Panc1 (cell line): ENCODE measurements around the gene GPX1. TPM values are rescaled to one million over a fixed set of nuclear protein-coding genes. Genes with fewer than 3 reads are reported as not detected.

Source experiments
- ATAC-seq: fragments of 200-7000 bp; cut with Tn5 transposase; 2 replicates; pipeline ENCODE4 v1.9.1; 2020; ENCODE audit warnings: mild to moderate bottlenecking, moderate library complexity
- BruUV-seq: library from RNA; stranded (reverse); fragments of 400-500 nt; replicated peaks from 2 replicates; lab custom pipeline; 2021; lab: Mats Ljungman, UMichigan
- CTCF ChIA-PET: fragments of 300-600 bp; sonication (Branson Sonifier 250); formaldehyde crosslinking; loops from one replicate; lab custom pipeline; 2022; ENCODE audit warnings: antibody characterized with exemption; lab: Charles Lee
- POLR2A ChIA-PET: fragments of 300-600 bp; sonication (Branson Sonifier 250); formaldehyde crosslinking; loops from one replicate; lab custom pipeline; 2022; ENCODE audit warnings: antibody characterized with exemption; lab: Charles Lee
- DNase-seq: peaks from one replicate; pipeline ENCODE4 v3.0.0-alpha.2; 2010; ENCODE audit warnings: low read depth, low spot score
- H3K27ac ChIP-seq: 2 replicates; pipeline ENCODE4 v1.5.1; 2011; ENCODE audit warnings: mild to moderate bottlenecking, low read length, inconsistent platforms
- H3K27me3 ChIP-seq: fragments of 200-500 bp; sonication (Bioruptor generic); 2 replicates; pipeline ENCODE4 v1.6.0; 2014; ENCODE audit warnings: low read length, inconsistent platforms; ENCODE audit not compliant: control insufficient read depth, insufficient read depth
- H3K36me3 ChIP-seq: fragments of 200-500 bp; sonication (Bioruptor generic); 2 replicates; pipeline ENCODE4 v1.5.1; 2014; ENCODE audit warnings: inconsistent platforms, mild to moderate bottlenecking, low read length, moderate library complexity; ENCODE audit not compliant: control insufficient read depth, insufficient read depth
- H3K4me1 ChIP-seq: 2 replicates; pipeline ENCODE4 v1.5.1; 2011; ENCODE audit warnings: inconsistent platforms, mild to moderate bottlenecking, low read length, moderate library complexity; ENCODE audit not compliant: control insufficient read depth, insufficient read depth
- H3K4me3 ChIP-seq, 2 experiments: 2 replicates each; pipeline ENCODE4 v1.5.1; 2011 to 2012; ENCODE audit warnings: low read depth in 2 of 2, low read length in 2 of 2, mild to moderate bottlenecking in 2 of 2, inconsistent platforms in 1 of 2, moderate library complexity in 1 of 2
- H3K9me3 ChIP-seq: fragments of 200-500 bp; sonication (Bioruptor generic); 2 replicates; pipeline ENCODE4 v1.5.1; 2014; ENCODE audit warnings: low read depth, mild to moderate bottlenecking, inconsistent platforms, low read length, moderate library complexity; ENCODE audit not compliant: control insufficient read depth, insufficient read depth
- CTCF ChIP-seq: fragments of 450-650 bp; IDR thresholded peaks from 2 replicates; pipeline ENCODE4 v1.5.1; 2017; ENCODE audit warnings: mild to moderate bottlenecking
- POLR2AphosphoS5 ChIP-seq: IDR thresholded peaks from 2 replicates; pipeline ENCODE4 v1.6.1; 2012; ENCODE audit warnings: mild to moderate bottlenecking, low read depth, low read length, moderate library complexity
- SIN3A ChIP-seq: IDR thresholded peaks from 2 replicates; pipeline ENCODE4 v1.6.1; 2012; ENCODE audit warnings: low read depth, mild to moderate bottlenecking, low read length, moderate library complexity, borderline replicate concordance; ENCODE audit not compliant: insufficient read depth
- TCF7L2 ChIP-seq: IDR thresholded peaks from 2 replicates; pipeline ENCODE4 v1.6.1; 2011; ENCODE audit warnings: mild to moderate bottlenecking, low read depth, low read length, inconsistent platforms
- in situ Hi-C: cut with HindIII; loops from 2 replicates; pipeline ENCODE4 v1.10.0; 2016; ENCODE audit warnings: low sequenced_read_pairs, low pct_unique_long_range_greater_than_20kb
- intact Hi-C: fragments of 100-400 bp; cut with micrococcal nuclease; formaldehyde crosslinking; loops from one replicate; pipeline ENCODE4 v1.10.0; 2022; ENCODE audit not compliant: unreplicated experiment
- total RNA-seq: library from RNA; stranded (reverse); gene quantifications from one replicate; pipeline ENCODE4 v1.2.1, GENCODE V29; 2021; ENCODE audit not compliant: unreplicated experiment
- TF ChIP-seq, protein P1 (sequence below), 2 experiments: IDR thresholded peaks; 2 replicates each; pipeline ENCODE4 v1.6.1; 2011 to 2012; ENCODE audit warnings: low read depth in 2 of 2, control low read depth in 1 of 2, low read length in 1 of 2, mild to moderate bottlenecking in 1 of 2, moderate library complexity in 1 of 2; ENCODE audit not compliant: insufficient read depth in 1 of 2

Gene GPX1
- total RNA-seq, 1 experiment from 2014 or later = 102 TPM

GRCh38 chr3:49341996-49342395 is 16.2 kb downstream of the GPX1 start:
- TF ChIP-seq CTCF (no peak), TCF7L2 (no peak), SIN3A (no peak)
- TF ChIP-seq, protein P1, sequence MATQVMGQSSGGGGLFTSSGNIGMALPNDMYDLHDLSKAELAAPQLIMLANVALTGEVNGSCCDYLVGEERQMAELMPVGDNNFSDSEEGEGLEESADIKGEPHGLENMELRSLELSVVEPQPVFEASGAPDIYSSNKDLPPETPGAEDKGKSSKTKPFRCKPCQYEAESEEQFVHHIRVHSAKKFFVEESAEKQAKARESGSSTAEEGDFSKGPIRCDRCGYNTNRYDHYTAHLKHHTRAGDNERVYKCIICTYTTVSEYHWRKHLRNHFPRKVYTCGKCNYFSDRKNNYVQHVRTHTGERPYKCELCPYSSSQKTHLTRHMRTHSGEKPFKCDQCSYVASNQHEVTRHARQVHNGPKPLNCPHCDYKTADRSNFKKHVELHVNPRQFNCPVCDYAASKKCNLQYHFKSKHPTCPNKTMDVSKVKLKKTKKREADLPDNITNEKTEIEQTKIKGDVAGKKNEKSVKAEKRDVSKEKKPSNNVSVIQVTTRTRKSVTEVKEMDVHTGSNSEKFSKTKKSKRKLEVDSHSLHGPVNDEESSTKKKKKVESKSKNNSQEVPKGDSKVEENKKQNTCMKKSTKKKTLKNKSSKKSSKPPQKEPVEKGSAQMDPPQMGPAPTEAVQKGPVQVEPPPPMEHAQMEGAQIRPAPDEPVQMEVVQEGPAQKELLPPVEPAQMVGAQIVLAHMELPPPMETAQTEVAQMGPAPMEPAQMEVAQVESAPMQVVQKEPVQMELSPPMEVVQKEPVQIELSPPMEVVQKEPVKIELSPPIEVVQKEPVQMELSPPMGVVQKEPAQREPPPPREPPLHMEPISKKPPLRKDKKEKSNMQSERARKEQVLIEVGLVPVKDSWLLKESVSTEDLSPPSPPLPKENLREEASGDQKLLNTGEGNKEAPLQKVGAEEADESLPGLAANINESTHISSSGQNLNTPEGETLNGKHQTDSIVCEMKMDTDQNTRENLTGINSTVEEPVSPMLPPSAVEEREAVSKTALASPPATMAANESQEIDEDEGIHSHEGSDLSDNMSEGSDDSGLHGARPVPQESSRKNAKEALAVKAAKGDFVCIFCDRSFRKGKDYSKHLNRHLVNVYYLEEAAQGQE (IDR thresholded peaks at IDR 0.05; ENCODE audit: insufficient read depth in 1 of 2, low read depth in 2 of 2, low read length in 1 of 2) = no peak
- Histone ChIP-seq H3K27ac (no peak overlapping the region), H3K9me3 (no peaks in the 10 kb centered on the region), H3K4me3 (no peak overlapping the region), H3K36me3 (peaks cover 3% of the 10 kb centered on the region; the same call in 1 of the 2 replicates), H3K4me1 (peaks cover 3% of the 10 kb centered on the region; the same call in 1 of the 2 replicates), H3K27me3 (no peaks in the 10 kb centered on the region)
- in situ Hi-C loops (no loop called here), intact Hi-C loops (no loop called here)
- ChIA-PET CTCF (no interaction called here), POLR2A (no interaction called here)
- ATAC-seq (no peak), DNase-seq (no peak)
- BruUV-seq = no TSS peak

- in situ Hi-C loops = no loop called here
- H3K4me3 ChIP-seq = peak within 1 kb of the TSS; percentile 72 to 83
- TF ChIP-seq SIN3A (0 out of 2 replicates have a peak, but pooled peaks have one; percentile 70), POLR2AphosphoS5 (peak; percentile 62; the same call in 1 of the 2 replicates), CTCF (peak; percentile 49; the same call in 1 of the 2 replicates)
- TF ChIP-seq, protein P1 (IDR thresholded peaks at IDR 0.05; ENCODE audit: insufficient read depth in 1 of 2, low read depth in 2 of 2, low read length in 1 of 2) = no peak
- ChIA-PET CTCF (interaction anchor here (1.2 kb wide), 1 partner anchor 109 kb away, joined by 4 read pairs; no protein-coding TSS in a partner anchor), POLR2A (interaction anchor here (0.6 to 0.7 kb wide), 3 partner anchors 34 to 180 kb away, joined by 4 to 16 read pairs (median 6); no protein-coding TSS in a partner anchor)
- peak; percentile 97 for ATAC-seq
- H3K9me3 ChIP-seq = no peaks in the 10 kb centered on the region
- peak; percentile 47 for DNase-seq
- H3K36me3 ChIP-seq = peaks cover 7% of the 10 kb centered on the region
- intact Hi-C loops = no loop called here
- H3K4me1 ChIP-seq = peaks cover 3% of the 10 kb centered on the region; the same call in 1 of the 2 replicates
- no TSS peak for BruUV-seq
- H3K27me3 ChIP-seq = no peaks in the 10 kb centered on the region
- peak within 1 kb of the TSS; percentile 91 for H3K27ac ChIP-seq
These were observed 18.0 kb downstream of the GPX1 start, which contains the start of gene USP4 for GRCh38 chr3:49339941-49340800. USP4 (minus strand) TSS chr3:49340053; CDS start chr3:49340024, 29 bp downstream.
